Activated naive CD8-positive, alpha-beta T cell treated with anti-CD3 and anti-CD28 coated beads, Interleukin-2, amount 50 U/mL, for 24 hours (primary cell): ENCODE results near the gene VAC14.

Experiments
- ATAC-seq: fragments of 150-1000 bp; cut with Tn5 transposase; one replicate; pipeline ENCODE4 v1.10.0; 2021
- DNase-seq: peaks from one replicate; pipeline ENCODE4 v3.0.0; 2021
- H3K27ac Mint-ChIP-seq: one replicate; pipeline ENCODE4 v1.8.0; 2021; ENCODE audit warnings: mild to moderate bottlenecking, mixed read lengths
- H3K27me3 Mint-ChIP-seq: one replicate; pipeline ENCODE4 v1.8.0; 2021; ENCODE audit warnings: mixed read lengths
- H3K36me3 Mint-ChIP-seq: one replicate; pipeline ENCODE4 v1.8.0; 2021; ENCODE audit warnings: low read depth, mixed read lengths
- H3K4me1 Mint-ChIP-seq: one replicate; pipeline ENCODE4 v1.8.0; 2021; ENCODE audit warnings: mixed read lengths
- H3K4me3 Mint-ChIP-seq: one replicate; pipeline ENCODE4 v1.8.0; 2021; ENCODE audit warnings: mild to moderate bottlenecking, moderate library complexity, mixed read lengths
- H3K9me3 Mint-ChIP-seq: one replicate; pipeline ENCODE4 v1.8.0; 2021; ENCODE audit warnings: mixed read lengths

VAC14 gene

DNA sequence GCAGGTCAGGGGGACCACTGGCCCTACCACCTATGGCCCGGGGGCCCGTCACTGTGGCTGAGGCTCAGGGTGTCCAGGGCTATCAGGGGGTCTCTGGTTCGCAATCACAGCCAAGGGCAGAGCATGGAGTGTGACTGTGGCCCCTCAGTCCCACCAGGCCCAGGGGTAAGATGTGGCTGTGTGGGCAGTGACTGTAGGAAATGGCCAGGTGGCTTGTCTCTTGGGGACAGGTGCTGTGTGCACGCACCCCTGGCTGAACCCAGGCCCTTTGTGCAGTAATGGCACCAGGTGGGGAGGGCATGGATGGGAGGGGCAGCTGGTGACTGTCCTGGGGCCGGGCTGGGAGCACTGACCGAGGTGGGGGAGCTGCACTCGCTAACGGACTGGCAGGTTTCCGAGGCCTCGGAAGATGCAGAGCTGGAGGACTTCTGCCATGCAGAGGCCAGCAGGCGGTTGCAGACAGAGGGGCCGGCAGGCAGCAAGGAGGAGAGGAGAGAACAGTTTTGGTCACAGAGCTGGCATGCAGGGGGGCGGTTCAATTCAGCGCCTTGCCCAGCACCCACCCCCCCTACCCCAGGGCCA, 135.8 kb downstream of the VAC14 start:
- no peak overlapping the region for H3K27ac Mint-ChIP-seq
- H3K27me3 Mint-ChIP-seq = no peaks in the 10 kb centered on the region
- no peaks in the 10 kb centered on the region for H3K9me3 Mint-ChIP-seq
- DNase-seq (no peak), ATAC-seq (no peak)
- peaks cover 4% of the 10 kb centered on the region for H3K36me3 Mint-ChIP-seq
- H3K4me3 Mint-ChIP-seq = no peak overlapping the region
- H3K4me1 Mint-ChIP-seq = no peaks in the 10 kb centered on the region

DNA sequence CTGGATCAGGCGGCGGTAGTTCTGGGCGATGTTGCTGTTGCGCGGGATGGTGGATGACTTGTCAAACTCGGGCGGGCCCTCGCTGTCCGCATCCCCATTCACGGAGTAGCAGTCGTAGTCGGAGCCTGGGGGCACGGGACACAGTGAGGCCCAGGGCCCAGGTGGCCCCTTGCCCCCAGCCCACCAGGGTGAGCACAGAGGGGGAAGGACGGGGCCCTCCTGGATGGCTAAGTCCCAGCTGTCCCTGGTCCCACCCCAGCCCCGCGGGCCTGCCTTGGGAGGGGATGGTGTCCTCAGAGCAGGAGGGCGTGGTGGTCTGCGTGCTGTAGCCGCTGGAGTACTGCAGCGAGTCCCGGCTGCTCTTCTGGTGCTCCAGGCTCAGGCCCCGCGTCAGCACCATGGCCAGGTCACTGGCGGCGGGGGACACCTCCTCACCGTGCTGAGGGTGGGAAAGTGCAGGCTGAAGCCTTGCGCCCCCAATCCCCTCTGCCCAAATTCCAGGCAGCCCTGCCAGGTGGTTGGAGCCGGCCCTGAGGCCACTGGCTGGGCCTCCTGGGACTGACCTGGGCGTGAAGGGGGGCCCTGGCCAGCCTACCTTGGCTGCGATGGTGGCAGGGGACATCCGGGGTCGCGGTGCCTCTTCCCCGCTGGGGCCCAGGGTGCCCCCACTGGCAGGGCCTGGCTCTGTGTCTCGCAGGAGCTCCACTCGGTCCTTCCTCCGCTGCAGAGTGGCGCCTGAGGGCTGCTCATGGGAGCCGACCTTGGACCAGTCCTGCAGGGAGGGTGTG, 136.4 kb downstream of the VAC14 start:
- Mint-ChIP-seq H3K4me3 (no peak overlapping the region), H3K36me3 (peaks cover 4% of the 10 kb centered on the region), H3K4me1 (no peaks in the 10 kb centered on the region), H3K9me3 (no peaks in the 10 kb centered on the region), H3K27me3 (no peaks in the 10 kb centered on the region), H3K27ac (no peak overlapping the region)
- ATAC-seq (no peak), DNase-seq (no peak)

DNA sequence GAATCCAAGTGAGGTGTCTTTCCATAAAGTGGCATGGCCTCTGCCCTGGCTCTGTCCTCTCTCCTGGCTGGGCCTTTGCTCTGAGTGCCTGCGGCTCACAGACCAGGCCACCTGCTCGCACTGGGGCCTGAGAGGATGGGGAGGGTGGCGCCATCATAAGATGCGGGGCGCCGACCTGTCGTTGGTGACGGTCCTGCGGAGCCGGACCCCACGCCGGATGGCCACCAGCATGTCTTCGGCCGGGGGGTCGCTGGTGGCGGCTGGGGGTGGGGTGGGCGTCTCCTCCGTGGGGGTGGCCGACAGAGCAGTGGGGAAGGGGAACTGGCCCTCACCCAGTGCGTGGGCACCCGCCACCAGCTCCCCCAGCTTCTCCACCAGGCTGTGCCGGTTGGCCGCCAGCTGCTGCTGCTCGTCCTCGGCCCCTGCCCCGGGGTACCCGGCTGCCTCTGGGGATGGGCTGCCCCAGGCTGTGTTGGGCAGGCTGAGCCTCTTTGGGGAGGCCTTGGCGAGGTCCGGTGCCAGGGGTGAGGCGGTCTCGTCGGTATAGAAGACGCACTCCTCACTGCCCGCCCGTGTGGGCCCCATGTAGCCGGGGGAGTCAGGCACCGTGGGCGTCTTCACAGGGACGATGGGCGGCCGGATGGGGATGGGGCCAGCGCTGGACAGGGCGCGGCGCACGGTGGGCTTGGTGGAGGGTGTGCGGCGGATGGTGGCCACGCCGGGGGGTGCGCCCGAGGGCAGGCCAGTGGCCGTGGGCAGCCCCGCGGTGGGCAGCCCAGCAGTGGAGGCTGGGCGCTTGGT, 137.2 kb downstream of the VAC14 start:
- no peaks in the 10 kb centered on the region for H3K9me3 Mint-ChIP-seq
- H3K4me3 Mint-ChIP-seq = no peak overlapping the region
- H3K27ac Mint-ChIP-seq = no peak overlapping the region
- DNase-seq = no peak
- no peak for ATAC-seq
- H3K27me3 Mint-ChIP-seq = no peaks in the 10 kb centered on the region
- H3K4me1 Mint-ChIP-seq = no peaks in the 10 kb centered on the region
- no peaks in the 10 kb centered on the region for H3K36me3 Mint-ChIP-seq

DNA sequence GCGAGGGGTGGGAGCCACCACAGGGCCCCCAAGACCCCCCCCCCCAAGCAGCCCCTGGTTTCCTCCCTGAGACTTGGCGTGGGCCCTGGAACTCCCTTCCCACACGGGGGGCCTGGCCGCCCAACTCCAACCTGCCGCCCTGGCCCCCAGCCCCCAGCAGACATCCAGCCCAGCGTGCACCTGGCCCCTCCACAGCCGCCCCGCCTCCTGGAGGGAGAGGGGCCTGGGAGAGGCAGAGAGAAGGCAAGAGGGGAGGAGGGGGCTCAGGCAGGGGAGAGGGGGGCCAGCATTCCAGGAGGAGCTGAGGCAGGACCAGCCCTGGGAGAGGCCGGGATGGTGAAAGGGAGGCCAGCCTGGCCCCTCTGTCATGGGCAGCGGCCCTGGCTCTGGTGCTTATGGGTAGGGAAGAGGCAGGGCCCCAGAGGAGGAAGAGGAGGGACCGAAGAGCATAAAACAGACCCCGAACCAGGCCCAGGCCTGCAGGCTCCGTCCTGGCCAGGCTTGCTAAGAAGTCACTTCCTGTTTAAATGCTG, 137.9 kb downstream of the VAC14 start:
- no peaks in the 10 kb centered on the region for H3K9me3 Mint-ChIP-seq
- H3K4me1 Mint-ChIP-seq = no peaks in the 10 kb centered on the region
- no peak overlapping the region for H3K4me3 Mint-ChIP-seq
- no peaks in the 10 kb centered on the region for H3K27me3 Mint-ChIP-seq
- H3K36me3 Mint-ChIP-seq = no peaks in the 10 kb centered on the region
- ATAC-seq (no peak), DNase-seq (no peak)
- H3K27ac Mint-ChIP-seq = no peak overlapping the region

DNA sequence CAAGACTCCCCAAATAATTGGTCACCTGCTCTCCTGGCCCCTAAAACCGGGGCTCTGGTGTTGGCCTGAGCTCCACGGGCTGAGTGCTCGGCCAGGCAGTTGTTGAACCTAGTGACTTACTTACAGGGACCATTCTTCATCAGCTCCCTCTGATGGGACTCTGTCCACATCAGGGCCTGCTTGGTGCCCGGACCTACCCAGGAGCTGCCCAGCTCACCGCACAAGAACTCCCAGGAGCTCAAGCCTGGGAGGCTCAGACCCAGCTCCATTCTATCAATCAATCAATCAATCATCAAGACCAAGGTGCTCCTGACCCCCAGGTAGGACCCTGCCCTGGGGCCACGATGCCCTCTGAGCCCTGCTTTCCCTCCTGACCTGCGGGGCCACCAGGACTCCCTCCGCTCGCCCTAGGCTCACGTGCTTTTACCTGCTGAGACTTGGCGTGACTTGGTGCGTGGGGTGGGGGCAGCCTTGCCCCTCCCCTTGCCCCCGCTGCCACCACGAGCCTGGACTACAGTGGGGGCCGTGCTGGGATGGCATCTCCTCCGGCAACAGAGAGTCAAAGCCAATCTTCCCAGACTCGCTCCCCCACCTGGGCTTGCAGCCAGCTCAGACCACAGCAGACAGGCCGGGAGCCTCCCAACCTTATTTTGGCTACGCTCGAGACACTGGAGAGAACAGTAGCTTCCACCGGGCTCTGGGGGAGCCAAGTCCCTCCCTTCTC, 138.9 kb downstream of the VAC14 start:
- Mint-ChIP-seq H3K27me3 (no peaks in the 10 kb centered on the region), H3K4me1 (no peaks in the 10 kb centered on the region), H3K4me3 (no peak overlapping the region), H3K36me3 (no peaks in the 10 kb centered on the region), H3K27ac (no peak overlapping the region), H3K9me3 (no peaks in the 10 kb centered on the region)
- no peak for DNase-seq
- no peak for ATAC-seq

DNA sequence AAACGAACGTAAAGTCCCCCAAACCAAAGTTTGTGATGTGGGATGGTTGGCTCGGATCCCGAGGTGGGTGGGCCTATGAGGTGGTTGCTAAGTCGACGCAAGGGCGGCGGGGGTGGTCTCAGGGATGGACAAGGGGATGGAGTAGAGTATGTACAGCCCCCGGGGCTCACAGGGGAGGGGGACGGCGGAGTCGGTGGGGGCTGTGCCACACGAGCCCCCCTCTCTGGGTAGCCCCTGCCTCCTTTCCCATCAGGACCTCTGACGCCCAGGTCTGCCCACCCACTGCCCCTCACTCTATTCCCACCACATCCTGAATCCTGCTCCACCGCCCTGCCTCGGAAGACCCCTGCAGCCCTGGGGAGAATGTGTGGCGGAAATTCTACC, 139.4 kb downstream of the VAC14 start:
- no peak for DNase-seq
- Mint-ChIP-seq H3K4me3 (no peak overlapping the region), H3K36me3 (no peaks in the 10 kb centered on the region), H3K27me3 (no peaks in the 10 kb centered on the region), H3K9me3 (no peaks in the 10 kb centered on the region), H3K27ac (no peak overlapping the region), H3K4me1 (no peaks in the 10 kb centered on the region)
- ATAC-seq = no peak

DNA sequence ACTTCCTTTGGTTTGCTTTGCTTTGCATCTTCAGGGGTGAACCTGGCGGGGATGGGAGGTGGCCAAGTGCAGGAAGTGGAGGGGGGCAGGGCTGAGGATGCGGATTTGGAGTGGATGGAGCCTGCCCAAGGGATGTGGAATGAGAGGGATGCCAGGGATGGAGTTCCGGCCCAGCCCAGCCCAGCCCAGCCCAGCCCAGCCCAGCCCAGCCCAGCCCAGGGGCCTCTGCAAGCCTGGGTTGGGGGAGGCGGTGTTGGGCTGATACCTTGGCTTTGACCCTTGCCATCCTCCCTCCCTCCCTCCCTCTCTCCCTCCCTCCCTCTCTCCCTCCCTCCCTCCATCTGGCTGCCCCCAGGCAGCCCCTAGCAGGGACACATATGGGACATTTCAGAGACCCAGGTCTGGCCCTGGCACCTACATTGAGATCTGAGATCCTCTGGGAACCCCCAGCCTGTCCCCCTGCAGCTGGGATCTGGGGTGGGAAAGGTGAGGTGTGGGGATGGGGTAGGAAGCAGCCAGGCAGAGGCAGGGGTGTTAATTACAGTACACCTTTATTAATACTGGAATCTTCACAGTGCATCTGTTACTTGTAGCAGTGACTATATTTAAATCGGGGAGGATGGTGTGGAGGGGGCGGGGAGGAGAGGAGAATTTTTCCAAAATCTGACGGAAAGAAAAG, 140.1 kb downstream of the VAC14 start:
- no peaks in the 10 kb centered on the region for H3K36me3 Mint-ChIP-seq
- no peak overlapping the region for H3K4me3 Mint-ChIP-seq
- no peak overlapping the region for H3K27ac Mint-ChIP-seq
- no peaks in the 10 kb centered on the region for H3K4me1 Mint-ChIP-seq
- H3K9me3 Mint-ChIP-seq = no peaks in the 10 kb centered on the region
- DNase-seq (no peak), ATAC-seq (no peak)
- H3K27me3 Mint-ChIP-seq = no peaks in the 10 kb centered on the region

DNA sequence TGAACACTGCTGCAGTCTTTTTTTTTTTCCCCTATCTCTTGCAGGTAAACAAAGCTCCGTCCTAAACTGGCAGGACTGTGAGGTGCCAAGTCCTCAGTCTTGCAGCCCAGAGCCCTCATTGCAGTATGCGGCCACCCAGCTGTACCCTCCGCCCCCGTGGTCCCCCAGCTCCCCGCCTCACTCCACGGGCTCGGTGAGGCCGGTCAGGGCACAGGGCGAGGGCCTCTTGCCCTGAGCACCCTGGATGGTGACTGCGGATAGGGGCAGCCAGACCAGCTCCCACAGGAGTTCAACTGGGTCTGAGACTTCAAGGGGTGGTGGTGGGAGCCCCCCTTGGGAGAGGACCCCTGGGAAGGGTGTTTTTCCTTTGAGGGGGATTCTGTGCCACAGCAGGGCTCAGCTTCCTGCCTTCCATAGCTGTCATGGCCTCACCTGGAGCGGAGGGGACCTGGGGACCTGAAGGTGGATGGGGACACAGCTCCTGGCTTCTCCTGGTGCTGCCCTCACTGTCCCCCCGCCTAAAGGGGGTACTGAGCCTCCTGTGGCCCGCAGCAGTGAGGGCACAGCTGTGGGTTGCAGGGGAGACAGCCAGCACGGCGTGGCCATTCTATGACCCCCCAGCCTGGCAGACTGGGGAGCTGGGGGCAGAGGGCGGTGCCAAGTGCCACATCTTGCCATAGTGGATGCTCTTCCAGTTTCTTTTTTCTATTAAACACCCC, 140.8 kb downstream of the VAC14 start:
- Mint-ChIP-seq H3K27ac (no peak overlapping the region), H3K4me3 (no peak overlapping the region)

DNA sequence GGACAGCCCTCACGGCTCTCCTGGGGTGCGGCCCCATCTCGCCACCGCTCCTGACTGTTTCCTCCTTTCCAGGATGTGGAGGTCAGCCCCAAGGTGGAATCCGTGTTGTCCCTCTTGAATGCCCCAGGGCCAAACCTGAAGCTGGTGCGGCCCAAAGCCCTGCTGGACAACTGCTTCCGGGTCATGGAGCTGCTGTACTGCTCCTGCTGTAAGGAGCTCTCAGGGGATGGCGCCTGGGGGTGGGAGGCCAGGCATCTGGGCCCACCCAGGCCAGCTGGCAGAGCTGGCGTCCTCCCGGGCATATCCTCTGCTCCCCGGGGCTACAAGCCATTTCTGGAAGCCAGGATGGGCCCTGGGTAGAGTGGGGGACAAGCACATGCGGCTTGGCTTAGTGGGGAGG, 141.4 kb downstream of the VAC14 start:
- ATAC-seq (no peak), DNase-seq (no peak)
- Mint-ChIP-seq H3K4me1 (no peaks in the 10 kb centered on the region), H3K36me3 (no peaks in the 10 kb centered on the region), H3K4me3 (no peak overlapping the region), H3K27ac (no peak overlapping the region), H3K27me3 (no peaks in the 10 kb centered on the region), H3K9me3 (no peaks in the 10 kb centered on the region)

More for the DNA sequence above, 140.8 kb downstream of the VAC14 start:
- Mint-ChIP-seq H3K36me3 (no peaks in the 10 kb centered on the region), H3K4me1 (no peaks in the 10 kb centered on the region), H3K9me3 (no peaks in the 10 kb centered on the region), H3K27me3 (no peaks in the 10 kb centered on the region)
- no peak for DNase-seq
- no peak for ATAC-seq

DNA sequence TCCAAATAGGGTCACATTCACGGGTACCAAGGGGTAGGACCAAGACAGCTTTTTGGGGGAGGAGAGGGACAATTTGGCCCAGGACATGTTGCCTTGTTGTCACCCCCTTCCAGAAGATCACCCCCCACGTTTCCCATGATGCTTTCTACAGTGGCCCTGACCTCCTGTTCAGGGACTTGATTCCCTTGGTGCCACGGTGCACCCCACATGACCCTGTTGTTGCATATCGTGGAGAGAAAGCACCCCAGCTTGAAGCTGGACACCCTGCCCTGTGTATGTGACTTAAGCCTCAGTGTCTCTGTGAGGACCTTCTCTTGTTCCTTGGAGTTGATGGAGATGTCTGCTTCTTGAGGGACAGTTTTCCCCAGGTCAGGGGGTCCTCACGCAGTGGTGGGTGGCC, 142.0 kb downstream of the VAC14 start:
- DNase-seq = no peak
- Mint-ChIP-seq H3K36me3 (no peaks in the 10 kb centered on the region), H3K4me3 (no peak overlapping the region), H3K27ac (no peak overlapping the region), H3K27me3 (no peaks in the 10 kb centered on the region), H3K9me3 (no peaks in the 10 kb centered on the region), H3K4me1 (peaks cover 1% of the 10 kb centered on the region)
- no peak for ATAC-seq

DNA sequence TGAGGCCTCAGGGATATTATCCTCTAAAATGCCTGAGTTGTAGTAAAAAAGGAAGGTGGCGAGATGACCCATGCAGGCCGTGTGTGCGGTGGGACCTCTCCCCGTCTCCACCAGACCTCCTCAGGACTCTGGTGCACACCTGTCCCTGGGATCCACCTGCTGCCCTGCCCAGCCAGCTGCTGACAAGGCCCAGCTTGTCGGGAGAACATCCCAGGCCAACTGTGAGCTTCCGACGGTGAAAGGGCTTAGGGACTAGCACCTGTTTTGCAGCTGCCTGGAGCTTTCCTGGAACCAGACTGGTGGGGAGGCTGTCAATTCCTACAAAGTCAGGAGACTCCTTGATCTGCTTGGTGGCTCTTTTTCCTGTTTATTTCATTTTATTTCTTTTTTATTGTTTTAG, 143.0 kb downstream of the VAC14 start:
- ATAC-seq (no peak), DNase-seq (no peak)
- H3K27ac Mint-ChIP-seq = no peak overlapping the region
- peaks cover 5% of the 10 kb centered on the region for H3K4me1 Mint-ChIP-seq
- no peak overlapping the region for H3K4me3 Mint-ChIP-seq
- H3K9me3 Mint-ChIP-seq = no peaks in the 10 kb centered on the region
- no peaks in the 10 kb centered on the region for H3K36me3 Mint-ChIP-seq
- peaks cover 2% of the 10 kb centered on the region for H3K27me3 Mint-ChIP-seq

DNA sequence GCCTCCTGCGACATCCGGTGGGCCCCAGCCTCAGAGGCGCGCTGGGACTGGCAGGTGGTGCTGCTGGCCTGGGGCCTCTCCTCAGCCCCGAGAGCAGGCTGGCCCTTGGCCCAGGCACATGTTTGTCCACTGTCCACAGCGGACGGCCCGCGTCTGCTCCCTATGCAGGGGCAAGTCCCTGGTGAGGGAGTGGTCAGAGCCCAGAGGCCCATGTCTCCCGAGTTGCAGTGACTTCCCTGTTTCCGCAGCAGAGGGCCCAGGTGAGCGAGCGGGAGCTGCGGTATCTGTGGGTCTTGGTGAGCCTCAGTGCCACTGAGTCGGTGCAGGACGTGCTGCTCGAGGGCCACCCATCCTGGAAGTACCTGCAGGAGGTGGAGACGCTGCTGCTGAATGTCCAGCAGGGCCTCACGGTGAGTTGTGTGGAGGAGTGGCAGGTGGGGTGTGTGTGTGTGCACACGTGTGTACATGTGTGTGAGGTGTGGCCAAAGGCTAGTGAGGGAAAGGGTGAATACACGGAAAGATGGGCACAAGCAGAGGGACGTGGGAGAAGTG, 144.2 kb downstream of the VAC14 start:
- peaks cover 2% of the 10 kb centered on the region for H3K27me3 Mint-ChIP-seq
- no peak overlapping the region for H3K4me3 Mint-ChIP-seq
- no peak overlapping the region for H3K27ac Mint-ChIP-seq
- no peaks in the 10 kb centered on the region for H3K36me3 Mint-ChIP-seq
- DNase-seq = no peak
- H3K4me1 Mint-ChIP-seq = peaks cover 5% of the 10 kb centered on the region
- H3K9me3 Mint-ChIP-seq = no peaks in the 10 kb centered on the region
- no peak for ATAC-seq

DNA sequence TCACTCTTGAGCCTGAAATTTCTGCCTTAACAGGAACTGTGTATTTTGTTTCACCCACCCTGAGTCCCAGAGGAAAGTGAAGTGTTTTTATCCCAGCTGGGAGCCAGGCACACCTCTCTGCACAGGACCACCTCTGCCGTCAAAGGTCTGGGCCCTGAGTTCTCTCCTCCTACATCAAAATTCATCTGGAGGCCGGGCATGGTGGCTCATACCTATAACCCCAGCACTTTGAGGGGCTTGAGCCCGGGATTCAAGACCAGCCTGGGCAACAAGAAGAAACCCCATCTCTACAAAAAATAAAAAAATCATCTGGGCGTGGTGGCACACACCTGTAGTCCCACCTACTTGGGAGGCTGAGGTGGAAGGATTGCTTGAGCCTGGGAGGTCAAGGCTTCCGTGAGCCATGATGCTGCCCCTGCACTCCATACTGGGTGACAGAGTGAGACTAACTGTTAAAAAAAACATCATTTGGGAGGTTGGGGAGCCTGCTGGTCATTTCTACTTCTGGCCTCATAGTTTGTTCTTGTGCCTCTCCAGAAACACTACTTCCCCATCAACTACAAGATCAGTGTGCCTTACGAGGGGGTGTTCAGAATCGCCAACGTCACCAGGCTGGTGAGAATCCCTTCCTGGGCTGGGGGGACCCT, 144.8 kb downstream of the VAC14 start:
- H3K27ac Mint-ChIP-seq = no peak overlapping the region
- peaks cover 5% of the 10 kb centered on the region for H3K4me1 Mint-ChIP-seq
- DNase-seq (no peak), ATAC-seq (no peak)
- H3K4me3 Mint-ChIP-seq = no peak overlapping the region
- no peaks in the 10 kb centered on the region for H3K9me3 Mint-ChIP-seq
- H3K36me3 Mint-ChIP-seq = no peaks in the 10 kb centered on the region
- peaks cover 2% of the 10 kb centered on the region for H3K27me3 Mint-ChIP-seq
